Neural progenitor cell (in vitro differentiated cells): ENCODE measurements around the gene FAM20A. TPM values are rescaled to one million over a fixed set of nuclear protein-coding genes. Genes with fewer than 3 reads are reported as not detected.
A peak's percentile ranks its signal among the peaks of the same experiment; 100 is the strongest.

Source experiments
- DNase-seq: peaks from one replicate; pipeline ENCODE4 v3.0.0-alpha.2; 2016; ENCODE audit warnings: low spot score
- H2AFZ ChIP-seq: fragments of 200-600 bp; sonication (generic); replicated peaks from 2 replicates; pipeline ENCODE4 v1.6.1; 2016; ENCODE audit warnings: antibody characterized with exemption
- H3F3A ChIP-seq: fragments of 200-600 bp; sonication (generic); 2 replicates; pipeline ENCODE4 v1.6.1; 2016; ENCODE audit warnings: antibody characterized with exemption, low read depth
- H3K27ac ChIP-seq: fragments of 200-600 bp; sonication (generic); 2 replicates; pipeline ENCODE4 v1.5.1; 2016; ENCODE audit warnings: mild to moderate bottlenecking
- H3K27me3 ChIP-seq: fragments of 200-600 bp; sonication (generic); 2 replicates; pipeline ENCODE4 v1.6.1; 2016; ENCODE audit warnings: mild to moderate bottlenecking, moderate library complexity
- H3K36me3 ChIP-seq: fragments of 200-600 bp; sonication (generic); 2 replicates; pipeline ENCODE4 v1.5.1; 2016
- H3K4me1 ChIP-seq: fragments of 200-600 bp; sonication (generic); 2 replicates; pipeline ENCODE4 v1.6.1; 2016; ENCODE audit warnings: mixed run types
- H3K4me2 ChIP-seq: fragments of 200-600 bp; sonication (generic); 2 replicates; pipeline ENCODE4 v1.6.1; 2016
- H3K4me3 ChIP-seq: fragments of 200-600 bp; sonication (generic); 2 replicates; pipeline ENCODE4 v1.5.1; 2016
- H3K79me2 ChIP-seq: fragments of 200-600 bp; sonication (generic); 2 replicates; pipeline ENCODE4 v1.6.1; 2016; ENCODE audit warnings: low read depth
- H3K9ac ChIP-seq: fragments of 200-600 bp; sonication (generic); 2 replicates; pipeline ENCODE4 v1.6.1; 2016
- H3K9me3 ChIP-seq: fragments of 200-600 bp; sonication (generic); 2 replicates; pipeline ENCODE4 v1.5.1; 2016; ENCODE audit warnings: low read depth
- H4K20me1 ChIP-seq: fragments of 200-600 bp; sonication (generic); 2 replicates; pipeline ENCODE4 v1.6.1; 2016; ENCODE audit warnings: low read depth
- H3K27ac Mint-ChIP-seq: 3 replicates; pipeline ENCODE4 v1.8.0; 2021; ENCODE audit warnings: mixed read lengths
- H3K27me3 Mint-ChIP-seq: 2 replicates; pipeline ENCODE4 v1.8.0; 2022; ENCODE audit warnings: low read depth, mild to moderate bottlenecking, inconsistent platforms, moderate library complexity, mixed read lengths; ENCODE audit not compliant: insufficient read depth
- H3K36me3 Mint-ChIP-seq: 3 replicates; pipeline ENCODE4 v1.8.0; 2021; ENCODE audit warnings: mixed read lengths
- H3K4me1 Mint-ChIP-seq: 3 replicates; pipeline ENCODE4 v1.8.0; 2021; ENCODE audit warnings: mixed read lengths
- H3K4me3 Mint-ChIP-seq: 3 replicates; pipeline ENCODE4 v1.8.0; 2021; ENCODE audit warnings: mild to moderate bottlenecking, moderate library complexity, mixed read lengths
- H3K9me3 Mint-ChIP-seq: 3 replicates; pipeline ENCODE4 v1.8.0; 2020; ENCODE audit warnings: mixed read lengths
- CTCF ChIP-seq: fragments of 200-600 bp; sonication (generic); IDR thresholded peaks from 2 replicates; pipeline ENCODE4 v1.5.1; 2017; ENCODE audit warnings: antibody characterized with exemption, mild to moderate bottlenecking
- EZH2 ChIP-seq: fragments of 200-600 bp; sonication (generic); IDR thresholded peaks from 2 replicates; pipeline ENCODE4 v1.6.1; 2017; ENCODE audit warnings: antibody characterized with exemption, mild to moderate bottlenecking, moderate library complexity
- EZH2phosphoT487 ChIP-seq: fragments of 200-600 bp; sonication (generic); IDR thresholded peaks from 2 replicates; pipeline ENCODE4 v1.6.1; 2017; ENCODE audit warnings: antibody characterized with exemption
- total RNA-seq: library from RNA; depleted of rRNA; stranded (reverse); fragments of >200 nt; gene quantifications from 2 replicates; pipeline ENCODE4 v1.2.3, GENCODE V29; 2015; ENCODE audit warnings: low replicate concordance

FAM20A gene
- total RNA-seq, 1 donor from 2014 or later, result 0.41 TPM

- TF ChIP-seq EZH2phosphoT487 (no peak), CTCF (no peak), EZH2 (no peak)
- Histone ChIP-seq H3K79me2 (no peaks in the 10 kb centered on the region), H3K27me3 (no peaks in the 10 kb centered on the region), H3K9ac (no peak overlapping the region), H3K27ac (no peak overlapping the region), H3F3A (no peaks in the 10 kb centered on the region), H3K4me3 (no peak overlapping the region), H4K20me1 (no peaks in the 10 kb centered on the region), H3K4me2 (no peak overlapping the region), H3K36me3 (peaks cover 7% of the 10 kb centered on the region), H2AFZ (no peak overlapping the region), H3K4me1 (no peaks in the 10 kb centered on the region), H3K9me3 (no peaks in the 10 kb centered on the region)
- no peaks in the 10 kb centered on the region for H3K9me3 Mint-ChIP-seq
- DNase-seq, result no peak
- peaks cover 30% of the 10 kb centered on the region for H3K36me3 Mint-ChIP-seq
- H3K4me1 Mint-ChIP-seq, result no peaks in the 10 kb centered on the region
- no peak overlapping the region for H3K4me3 Mint-ChIP-seq
- no peaks in the 10 kb centered on the region for H3K27me3 Mint-ChIP-seq
- no peak overlapping the region for H3K27ac Mint-ChIP-seq
Measured at GRCh38 chr17:68535922-68536321, 65.2 kb downstream of the FAM20A start.

- Histone ChIP-seq H3K4me2 (no peak overlapping the region), H3K27ac (no peak overlapping the region), H3K9ac (no peak overlapping the region), H3F3A (no peaks in the 10 kb centered on the region), H4K20me1 (no peaks in the 10 kb centered on the region), H3K36me3 (peaks cover 13% of the 10 kb centered on the region), H3K79me2 (no peaks in the 10 kb centered on the region), H3K27me3 (no peaks in the 10 kb centered on the region), H2AFZ (no peak overlapping the region), H3K9me3 (no peaks in the 10 kb centered on the region), H3K4me1 (no peaks in the 10 kb centered on the region), H3K4me3 (no peak overlapping the region)
- no peak for TF ChIP-seq EZH2
- TF ChIP-seq EZH2phosphoT487, result no peak
- TF ChIP-seq CTCF, result no peak
- H3K9me3 Mint-ChIP-seq, result no peaks in the 10 kb centered on the region
- H3K27me3 Mint-ChIP-seq, result no peaks in the 10 kb centered on the region
- no peak overlapping the region for H3K27ac Mint-ChIP-seq
- H3K36me3 Mint-ChIP-seq, result peaks cover 30% of the 10 kb centered on the region
- no peak for DNase-seq
- H3K4me3 Mint-ChIP-seq, result no peak overlapping the region
- no peaks in the 10 kb centered on the region for H3K4me1 Mint-ChIP-seq
Measured at GRCh38 chr17:68534695-68535088, 66.5 kb downstream of the FAM20A start.

- H3K36me3 ChIP-seq, result peaks cover 14% of the 10 kb centered on the region
- no peaks in the 10 kb centered on the region for H4K20me1 ChIP-seq
- no peak overlapping the region for H3K4me3 Mint-ChIP-seq
- no peaks in the 10 kb centered on the region for H3K27me3 ChIP-seq
- no peaks in the 10 kb centered on the region for H3K79me2 ChIP-seq
- no peaks in the 10 kb centered on the region for H3F3A ChIP-seq
- H3K4me3 ChIP-seq, result no peak overlapping the region
- no peaks in the 10 kb centered on the region for H3K9me3 ChIP-seq
- peaks cover 25% of the 10 kb centered on the region for H3K36me3 Mint-ChIP-seq
- no peak overlapping the region for H3K27ac ChIP-seq
- H2AFZ ChIP-seq, result no peak overlapping the region
- no peak overlapping the region for H3K4me2 ChIP-seq
- no peaks in the 10 kb centered on the region for H3K4me1 ChIP-seq
- no peaks in the 10 kb centered on the region for H3K9me3 Mint-ChIP-seq
- peak; percentile 52 for TF ChIP-seq CTCF
- no peak for TF ChIP-seq EZH2phosphoT487
- TF ChIP-seq EZH2, result no peak
- no peak for DNase-seq
- no peaks in the 10 kb centered on the region for H3K27me3 Mint-ChIP-seq
- no peak overlapping the region for H3K9ac ChIP-seq
- no peaks in the 10 kb centered on the region for H3K4me1 Mint-ChIP-seq
- H3K27ac Mint-ChIP-seq, result no peak overlapping the region
Measured at GRCh38 chr17:68533887-68534694, 67.1 kb downstream of the FAM20A start.
